PC-3 (cell line): ENCODE results near the gene LRRC8E. TPM values are rescaled to one million over a fixed set of nuclear protein-coding genes. Genes with fewer than 3 reads are reported as not detected.

Experiments
- ATAC-seq: fragments of 200-7000 bp; cut with Tn5 transposase; 2 replicates; pipeline ENCODE4 v1.9.1; 2020; ENCODE audit warnings: mild to moderate bottlenecking, moderate library complexity
- BruUV-seq: library from RNA; stranded (reverse); fragments of 400-500 nt; replicated peaks from 2 replicates; lab custom pipeline; 2021; lab: Mats Ljungman, UMichigan
- CTCF ChIA-PET: fragments of 300-600 bp; sonication (Branson Sonifier 250); formaldehyde crosslinking; loops from one replicate; lab custom pipeline; 2022; ENCODE audit warnings: antibody characterized with exemption; lab: Charles Lee
- POLR2A ChIA-PET: fragments of 300-600 bp; sonication (Branson Sonifier 250); formaldehyde crosslinking; loops from one replicate; lab custom pipeline; 2022; ENCODE audit warnings: antibody characterized with exemption; ENCODE audit not compliant: unreplicated experiment; lab: Charles Lee
- DNase-seq: peaks from one replicate; pipeline ENCODE4 v3.0.0-alpha.2; 2015
- H2AFZ ChIP-seq: fragments of 300-600 bp; sonication (generic); 2 replicates; pipeline ENCODE4 v1.6.0; 2016; ENCODE audit warnings: antibody characterized with exemption, low read length
- H3F3A ChIP-seq: fragments of 300-600 bp; sonication (generic); one replicate; pipeline ENCODE4 v1.6.0; 2017; ENCODE audit warnings: antibody characterized with exemption, low read length, control low read depth, mild to moderate bottlenecking; ENCODE audit not compliant: unreplicated experiment
- H3K27ac ChIP-seq: fragments of 300-600 bp; sonication (generic); 2 replicates; pipeline ENCODE4 v1.5.1; 2016; ENCODE audit warnings: mild to moderate bottlenecking, low read length
- H3K27me3 ChIP-seq: fragments of 300-600 bp; sonication (generic); 2 replicates; pipeline ENCODE4 v1.6.1; 2016; ENCODE audit warnings: low read length, mixed read lengths
- H3K36me3 ChIP-seq: fragments of 300-600 bp; sonication (generic); 2 replicates; pipeline ENCODE4 v1.6.1; 2016; ENCODE audit warnings: low read depth, mixed run types, low read length, mixed read lengths
- H3K4me1 ChIP-seq: fragments of 300-600 bp; sonication (generic); 2 replicates; pipeline ENCODE4 v1.5.1; 2016; ENCODE audit warnings: low read length; ENCODE audit not compliant: insufficient read depth
- H3K4me2 ChIP-seq: fragments of 300-600 bp; sonication (generic); 2 replicates; pipeline ENCODE4 v1.6.0; 2016; ENCODE audit warnings: low read length
- H3K4me3 ChIP-seq: fragments of 300-600 bp; sonication (generic); 2 replicates; pipeline ENCODE4 v1.5.1; 2016; ENCODE audit warnings: mild to moderate bottlenecking, low read length, mixed read lengths
- H3K79me2 ChIP-seq: fragments of 300-600 bp; sonication (generic); 2 replicates; pipeline ENCODE4 v1.6.1; 2017; ENCODE audit warnings: low read length, mixed read lengths
- H3K9ac ChIP-seq: fragments of 300-600 bp; sonication (generic); 2 replicates; pipeline ENCODE4 v1.6.0; 2016; ENCODE audit warnings: mild to moderate bottlenecking, low read length
- H3K9me2 ChIP-seq: fragments of 300-600 bp; sonication (generic); replicated peaks from 2 replicates; pipeline ENCODE4 v1.6.1; 2016; ENCODE audit warnings: mixed run types, low read length, mixed read lengths
- H3K9me3 ChIP-seq: fragments of 300-600 bp; sonication (generic); 2 replicates; pipeline ENCODE4 v1.6.1; 2016; ENCODE audit warnings: low read length, mixed read lengths
- H4K20me1 ChIP-seq: fragments of 300-600 bp; sonication (generic); 2 replicates; pipeline ENCODE4 v1.6.1; 2016; ENCODE audit warnings: low read length, mixed read lengths
- CTCF ChIP-seq: fragments of 300-600 bp; sonication (generic); conservative IDR thresholded peaks from 2 replicates; pipeline ENCODE4 v1.5.1; 2017; ENCODE audit warnings: antibody characterized with exemption, low read depth, mild to moderate bottlenecking, low read length
- EZH2 ChIP-seq: fragments of 300-600 bp; sonication (generic); IDR thresholded peaks from one replicate; pipeline ENCODE4 v1.6.1; 2017; ENCODE audit warnings: antibody characterized with exemption, mild to moderate bottlenecking, low read length; ENCODE audit not compliant: unreplicated experiment
- EZH2phosphoT487 ChIP-seq: fragments of 300-600 bp; sonication (generic); IDR thresholded peaks from 2 replicates; pipeline ENCODE4 v1.6.1; 2018; ENCODE audit warnings: mild to moderate bottlenecking, antibody characterized with exemption, low read length, borderline replicate concordance
- intact Hi-C: fragments of 100-400 bp; cut with micrococcal nuclease; formaldehyde crosslinking; loops from 2 replicates; pipeline ENCODE4 v1.9.0; 2023
- total RNA-seq: library from RNA; depleted of rRNA; stranded (reverse); fragments of >200 nt; gene quantifications from 2 replicates; pipeline ENCODE4 v1.2.3, GENCODE V29; 2014

The LRRC8E gene
- total RNA-seq, 1 experiment from 2014 or later, result 30.8 TPM

GRCh38 chr19:7866399-7867091, 21.8 kb upstream of the LRRC8E start:
- no TSS peak for BruUV-seq
- POLR2A ChIA-PET, result interaction anchor here (0.6 kb wide), 1 partner anchor 756 kb away, joined by 6 read pairs; no protein-coding TSS in a partner anchor
- Histone ChIP-seq H3K36me3 (no peaks in the 10 kb centered on the region), H3K9ac (no peak overlapping the region), H3K4me3 (no peak overlapping the region), H3K27me3 (no peaks in the 10 kb centered on the region), H3K9me3 (no peaks in the 10 kb centered on the region), H4K20me1 (no peaks in the 10 kb centered on the region), H2AFZ (no peak overlapping the region), H3K4me2 (no peak overlapping the region), H3F3A (peaks cover 6% of the 10 kb centered on the region), H3K79me2 (no peaks in the 10 kb centered on the region), H3K27ac (no peak overlapping the region), H3K4me1 (peaks cover 13% of the 10 kb centered on the region), H3K9me2 (no peaks in the 10 kb centered on the region)
- CTCF ChIA-PET, result no interaction called here
- DNase-seq, result no peak
- ATAC-seq, result no peak
- intact Hi-C loops, result no loop called here
- TF ChIP-seq EZH2phosphoT487 (no peak), CTCF (no peak), EZH2 (no peak)

- no peak overlapping the region for H3K27ac ChIP-seq
- ChIA-PET CTCF (no interaction called here), POLR2A (interaction anchor here (0.6 kb wide), 1 partner anchor 757 kb away, joined by 6 read pairs; no protein-coding TSS in a partner anchor)
- H3K4me3 ChIP-seq, result no peak overlapping the region
- ATAC-seq (no peak), DNase-seq (no peak)
- BruUV-seq, result no TSS peak
- H3K36me3 ChIP-seq, result no peaks in the 10 kb centered on the region
- intact Hi-C loops, result no loop called here
- TF ChIP-seq EZH2 (no peak), CTCF (no peak), EZH2phosphoT487 (no peak)
- no peaks in the 10 kb centered on the region for H3K27me3 ChIP-seq
- no peaks in the 10 kb centered on the region for H3K9me2 ChIP-seq
- peaks cover 10% of the 10 kb centered on the region for H3F3A ChIP-seq
- H4K20me1 ChIP-seq, result no peaks in the 10 kb centered on the region
- H2AFZ ChIP-seq, result no peak overlapping the region
- peaks cover 17% of the 10 kb centered on the region for H3K4me1 ChIP-seq
- H3K9ac ChIP-seq, result no peak overlapping the region
- H3K79me2 ChIP-seq, result no peaks in the 10 kb centered on the region
- H3K9me3 ChIP-seq, result no peaks in the 10 kb centered on the region
- H3K4me2 ChIP-seq, result no peak overlapping the region
Observed at GRCh38 chr19:7867092-7867844, 21.0 kb upstream of the LRRC8E start.
